Measurements from ENCODE around the gene PLA2R1. TPM values are rescaled to one million over a fixed set of nuclear protein-coding genes. Genes with fewer than 3 reads are reported as not detected.

Gene PLA2R1
- total RNA-seq, 4 donors from 2014 or later, result 11.6 to 49.2 (median 30.5) TPM

GRCh38 chr2:160063271-160063670 lies 856 bp upstream of the PLA2R1 start:
- no peaks in the 10 kb centered on the region for H3K36me3 ChIP-seq
- TF ChIP-seq, protein P1, sequence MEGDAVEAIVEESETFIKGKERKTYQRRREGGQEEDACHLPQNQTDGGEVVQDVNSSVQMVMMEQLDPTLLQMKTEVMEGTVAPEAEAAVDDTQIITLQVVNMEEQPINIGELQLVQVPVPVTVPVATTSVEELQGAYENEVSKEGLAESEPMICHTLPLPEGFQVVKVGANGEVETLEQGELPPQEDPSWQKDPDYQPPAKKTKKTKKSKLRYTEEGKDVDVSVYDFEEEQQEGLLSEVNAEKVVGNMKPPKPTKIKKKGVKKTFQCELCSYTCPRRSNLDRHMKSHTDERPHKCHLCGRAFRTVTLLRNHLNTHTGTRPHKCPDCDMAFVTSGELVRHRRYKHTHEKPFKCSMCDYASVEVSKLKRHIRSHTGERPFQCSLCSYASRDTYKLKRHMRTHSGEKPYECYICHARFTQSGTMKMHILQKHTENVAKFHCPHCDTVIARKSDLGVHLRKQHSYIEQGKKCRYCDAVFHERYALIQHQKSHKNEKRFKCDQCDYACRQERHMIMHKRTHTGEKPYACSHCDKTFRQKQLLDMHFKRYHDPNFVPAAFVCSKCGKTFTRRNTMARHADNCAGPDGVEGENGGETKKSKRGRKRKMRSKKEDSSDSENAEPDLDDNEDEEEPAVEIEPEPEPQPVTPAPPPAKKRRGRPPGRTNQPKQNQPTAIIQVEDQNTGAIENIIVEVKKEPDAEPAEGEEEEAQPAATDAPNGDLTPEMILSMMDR (IDR thresholded peaks at IDR 0.05), result no peak
- TF ChIP-seq POLR2A (IDR thresholded peaks at IDR 0.05), result no peak
- peak overlapping the region in 1 of 4 donors; percentile 82 for H3K4me3 ChIP-seq
- peak overlapping the region in 3 of 4 donors; percentile 81 to 89 (median 82) for H3K27ac ChIP-seq
- no peaks in the 10 kb centered on the region for H3K9me3 ChIP-seq
- DNase-seq, result peak in 1 of 3 donors; percentile 51
- H3K4me1 ChIP-seq, result peaks cover 0 to 36% (median 0%) of the 10 kb centered on the region in 4 donors
- no peaks in the 10 kb centered on the region for H3K27me3 ChIP-seq

GRCh38 chr2:160061944-160062291 lies 497 bp downstream of the PLA2R1 start:
- Histone ChIP-seq H3K4me1 (peaks cover 0 to 36% (median 0%) of the 10 kb centered on the region in 4 donors), H3K27ac (peak overlapping the region; percentile 31 to 89 (median 82)), H3K4me3 (peak overlapping the region; percentile 44 to 82 (median 66)), H3K9me3 (no peaks in the 10 kb centered on the region), H3K36me3 (no peaks in the 10 kb centered on the region), H3K27me3 (no peaks in the 10 kb centered on the region)
- DNase-seq, result peak in 1 of 3 donors; percentile 62
- TF ChIP-seq, protein P1 (IDR thresholded peaks at IDR 0.05), result no peak
- TF ChIP-seq POLR2A (IDR thresholded peaks at IDR 0.05), result no peak

DNA sequence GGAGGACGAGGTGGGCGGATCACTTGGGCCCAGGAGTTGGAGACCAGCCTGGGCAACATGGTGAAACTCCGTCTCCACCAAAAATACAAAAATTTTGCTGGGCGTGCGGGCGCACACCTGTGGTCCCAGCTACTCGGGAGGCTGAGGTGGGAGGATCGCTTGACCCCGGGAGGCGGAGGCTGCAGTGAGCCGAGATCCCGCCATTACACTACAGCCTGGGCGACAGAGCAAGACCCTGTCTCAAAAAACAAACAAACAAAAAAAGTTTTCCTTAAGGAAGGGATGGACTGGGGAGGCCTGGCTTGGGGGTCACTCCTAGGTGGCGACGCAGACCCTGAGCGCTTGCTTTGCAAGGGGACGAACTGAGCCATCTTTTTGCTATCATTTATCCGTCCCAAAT lies 882 bp downstream of the PLA2R1 start:
- Histone ChIP-seq H3K27ac (peak overlapping the region in 3 of 4 donors; percentile 81 to 89 (median 82)), H3K9me3 (no peaks in the 10 kb centered on the region), H3K4me1 (peaks cover 0 to 36% (median 0%) of the 10 kb centered on the region in 4 donors), H3K27me3 (no peaks in the 10 kb centered on the region), H3K4me3 (peak overlapping the region; percentile 44 to 82 (median 66)), H3K36me3 (no peaks in the 10 kb centered on the region)
- DNase-seq, result no peak
- TF ChIP-seq, protein P1 (IDR thresholded peaks at IDR 0.05), result no peak
- no peak for TF ChIP-seq POLR2A (IDR thresholded peaks at IDR 0.05)

GRCh38 chr2:160060297-160060696 lies 2.1 kb downstream of the PLA2R1 start:
- Histone ChIP-seq H3K27me3 (no peaks in the 10 kb centered on the region), H3K4me3 (no peak overlapping the region), H3K27ac (no peak overlapping the region), H3K36me3 (no peaks in the 10 kb centered on the region), H3K4me1 (peaks cover 0 to 36% (median 0%) of the 10 kb centered on the region in 4 donors), H3K9me3 (no peaks in the 10 kb centered on the region)
- TF ChIP-seq, protein P1 (IDR thresholded peaks at IDR 0.05), result no peak
- TF ChIP-seq POLR2A (IDR thresholded peaks at IDR 0.05), result no peak
- DNase-seq, result no peak

DNA sequence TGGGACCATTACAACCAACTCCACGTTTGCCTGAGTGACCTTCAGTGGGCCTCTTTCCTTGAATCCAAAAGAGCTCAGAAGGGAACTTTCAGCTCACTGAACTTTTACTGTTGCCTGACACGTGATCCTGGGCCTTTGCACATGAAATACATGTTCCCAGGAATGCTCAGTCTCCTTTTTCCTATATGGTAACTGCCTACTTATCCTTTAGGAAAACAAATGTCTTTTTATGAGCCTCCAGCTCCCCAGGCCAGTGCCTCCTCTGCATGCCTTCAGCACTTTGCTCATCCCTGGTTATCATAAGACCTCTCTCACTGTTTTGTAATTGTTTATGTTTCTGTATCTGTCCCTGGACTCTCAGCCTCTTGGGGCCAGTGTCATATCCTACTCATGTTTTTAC lies 5.1 kb downstream of the PLA2R1 start:
- no peaks in the 10 kb centered on the region for H3K9me3 ChIP-seq
- peaks cover 0 to 15% (median 0%) of the 10 kb centered on the region in 4 donors for H3K4me1 ChIP-seq
- no peak overlapping the region for H3K4me3 ChIP-seq
- H3K27me3 ChIP-seq, result no peaks in the 10 kb centered on the region
- TF ChIP-seq POLR2A (IDR thresholded peaks at IDR 0.05), result no peak
- TF ChIP-seq, protein P1 (IDR thresholded peaks at IDR 0.05), result no peak
- no peak for DNase-seq
- no peak overlapping the region for H3K27ac ChIP-seq
- H3K36me3 ChIP-seq, result no peaks in the 10 kb centered on the region

- Histone ChIP-seq H3K36me3 (no peaks in the 10 kb centered on the region), H3K4me3 (no peak overlapping the region), H3K27me3 (no peaks in the 10 kb centered on the region), H3K27ac (no peak overlapping the region), H3K4me1 (peaks cover 0 to 4% (median 0%) of the 10 kb centered on the region in 4 donors), H3K9me3 (no peaks in the 10 kb centered on the region)
- DNase-seq, result no peak
- TF ChIP-seq, protein P1 (IDR thresholded peaks at IDR 0.05), result no peak
Observed at GRCh38 chr2:160055726-160056108, 6.7 kb downstream of the PLA2R1 start.
